HCT116 (cell line): ENCODE data around the gene FAM98B. TPM values are rescaled to one million over a fixed set of nuclear protein-coding genes. Genes with fewer than 3 reads are reported as not detected.

Experiments
- ATAC-seq: fragments of 200-7000 bp; cut with Tn5 transposase; 2 replicates; pipeline ENCODE4 v1.9.1; 2020; ENCODE audit warnings: mild to moderate bottlenecking, moderate library complexity
- BruUV-seq: library from RNA; stranded (reverse); fragments of 400-500 nt; replicated peaks from 2 replicates; lab custom pipeline; 2021; lab: Mats Ljungman, UMichigan
- CTCF ChIA-PET: fragments of 300-600 bp; sonication (Branson Sonifier 250); formaldehyde crosslinking; loops from one replicate; lab custom pipeline; 2021; ENCODE audit warnings: antibody characterized with exemption; lab: Charles Lee
- POLR2A ChIA-PET: fragments of 300-600, 350-600 bp; sonication (Branson Sonifier 250); formaldehyde crosslinking; loops from one replicate; lab custom pipeline; 2021; ENCODE audit warnings: antibody characterized with exemption; lab: Charles Lee
- RAD21 ChIA-PET, 2 experiments: fragments of 300-600 bp; sonication (Branson Sonifier 250); formaldehyde crosslinking; loops; one replicate each; lab custom pipeline; 2023; ENCODE audit warnings: low total read pairs in 2 of 2; ENCODE audit not compliant: uncharacterized antibody in 2 of 2, unreplicated experiment in 2 of 2, low non-redundant PET in 1 of 2; lab: Charles Lee
- DNase-seq: peaks from one replicate; pipeline ENCODE4 v3.0.0-alpha.2; 2010; ENCODE audit warnings: low read depth, low spot score
- H2AFZ ChIP-seq: fragments of 200-600 bp; shearing (Covaris generic), sonication (generic); 2 replicates; pipeline ENCODE4 v1.6.1; 2017; ENCODE audit warnings: low read depth, mixed run types, mixed read lengths, antibody characterized with exemption, low read length; ENCODE audit not compliant: poor library complexity, severe bottlenecking
- H3K27ac ChIP-seq: 2 replicates; pipeline ENCODE4 v1.5.1; 2012; ENCODE audit warnings: low read depth, low read length
- H3K27me3 ChIP-seq: fragments of 200-600 bp; sonication (generic); 2 replicates; pipeline ENCODE4 v1.6.1; 2016; ENCODE audit warnings: mixed run types, low read length, mixed read lengths; ENCODE audit not compliant: insufficient read depth
- H3K36me3 ChIP-seq, 2 experiments: fragments of 200-500 bp in 1 of 2; fragments of 200-600 bp in 1 of 2; sonication (Bioruptor generic) in 1 of 2; sonication (generic) in 1 of 2; 2 replicates each; pipeline versions ENCODE4 v1.5.1 to v1.6.1; 2014 to 2016; ENCODE audit warnings: low read length in 2 of 2, inconsistent platforms in 1 of 2, mixed read lengths in 1 of 2, mixed run types in 1 of 2; ENCODE audit not compliant: insufficient read depth in 2 of 2, control insufficient read depth in 1 of 2
- H3K4me1 ChIP-seq, 2 experiments: fragments of 200-600 bp in 1 of 2; sonication (generic) in 1 of 2; 2 replicates each; pipeline versions ENCODE4 v1.5.1 to v1.6.1; 2012 to 2017; ENCODE audit warnings: low read length in 2 of 2, inconsistent platforms in 1 of 2, mild to moderate bottlenecking in 1 of 2, mixed read lengths in 1 of 2, mixed run types in 1 of 2, moderate library complexity in 1 of 2; ENCODE audit not compliant: insufficient read depth in 2 of 2, control insufficient read depth in 1 of 2
- H3K4me2 ChIP-seq: fragments of 200-600 bp; sonication (generic); 2 replicates; pipeline ENCODE4 v1.6.1; 2017; ENCODE audit warnings: mixed run types, low read length, mixed read lengths
- H3K4me3 ChIP-seq, 2 experiments: fragments of 200-600 bp in 1 of 2; sonication (generic) in 1 of 2; replicated peaks in 1 of 2; 2 replicates each; pipeline ENCODE4 v1.5.1; 2011 to 2016; ENCODE audit warnings: low read length in 2 of 2, control low read depth in 1 of 2, low read depth in 1 of 2, mild to moderate bottlenecking in 1 of 2, mixed read lengths in 1 of 2, mixed run types in 1 of 2
- H3K79me2 ChIP-seq: fragments of 200-600 bp; sonication (generic); 2 replicates; pipeline ENCODE4 v1.6.1; 2017; ENCODE audit warnings: mild to moderate bottlenecking, mixed run types, low read length, moderate library complexity, mixed read lengths; ENCODE audit not compliant: insufficient read depth
- H3K9ac ChIP-seq: fragments of 200-600 bp; sonication (generic); 2 replicates; pipeline ENCODE4 v1.6.1; 2016; ENCODE audit warnings: low read length, mixed read lengths
- H3K9me2 ChIP-seq: fragments of 200-600 bp; sonication (generic), shearing (Covaris generic); 2 replicates; pipeline ENCODE4 v1.6.1; 2017; ENCODE audit warnings: mixed run types, mild to moderate bottlenecking, moderate library complexity; ENCODE audit not compliant: insufficient read depth
- H3K9me3 ChIP-seq, 2 experiments: fragments of 200-500 bp in 1 of 2; fragments of 200-600 bp in 1 of 2; sonication (Bioruptor generic) in 1 of 2; sonication (generic) in 1 of 2; 2 replicates each; pipeline ENCODE4 v1.6.1; 2014 to 2017; ENCODE audit warnings: low read length in 2 of 2, mixed read lengths in 2 of 2, inconsistent platforms in 1 of 2, low read depth in 1 of 2, mild to moderate bottlenecking in 1 of 2, mixed run types in 1 of 2, moderate library complexity in 1 of 2; ENCODE audit not compliant: control insufficient read depth in 1 of 2, insufficient read depth in 1 of 2
- H4K20me1 ChIP-seq: fragments of 200-600 bp; sonication (generic), shearing (Covaris generic); 2 replicates; pipeline ENCODE4 v1.6.1; 2017; ENCODE audit warnings: mixed run types, mild to moderate bottlenecking, moderate library complexity; ENCODE audit not compliant: insufficient read depth
- CEBPB ChIP-seq: IDR thresholded peaks from 2 replicates; pipeline ENCODE4 v1.6.1; 2012; ENCODE audit warnings: low read depth
- EGR1 ChIP-seq: IDR thresholded peaks from 2 replicates; pipeline ENCODE4 v1.6.1; 2012; ENCODE audit warnings: low read depth
- ELF1 ChIP-seq: IDR thresholded peaks from 2 replicates; pipeline ENCODE4 v1.6.1; 2012; ENCODE audit warnings: low read depth, borderline replicate concordance
- EZH2 ChIP-seq: fragments of 200-600 bp; sonication (generic); IDR thresholded peaks from 2 replicates; pipeline ENCODE4 v1.6.1; 2017; ENCODE audit warnings: antibody characterized with exemption, mixed run types
- FOSL1 ChIP-seq: IDR thresholded peaks from 2 replicates; pipeline ENCODE4 v1.6.1; 2012; ENCODE audit warnings: low read depth
- POLR2A ChIP-seq: IDR thresholded peaks from 2 replicates; pipeline ENCODE4 v1.7.0; 2011; ENCODE audit warnings: borderline replicate concordance; ENCODE audit not compliant: insufficient read depth, insufficient read length; ENCODE audit errors: extremely low read depth
- RAD21 ChIP-seq: IDR thresholded peaks from 2 replicates; pipeline ENCODE4 v1.6.1; 2012; ENCODE audit warnings: low read depth, mild to moderate bottlenecking
- SP1 ChIP-seq: IDR thresholded peaks from 2 replicates; pipeline ENCODE4 v1.6.1; 2012; ENCODE audit warnings: low read depth
- SRF ChIP-seq: IDR thresholded peaks from 2 replicates; pipeline ENCODE4 v1.6.1; 2012; ENCODE audit warnings: low read depth
- YY1 ChIP-seq: IDR thresholded peaks from 2 replicates; pipeline ENCODE4 v1.6.1; 2011; ENCODE audit warnings: low read length, low read depth, moderate library complexity, mild to moderate bottlenecking; ENCODE audit not compliant: insufficient replicate concordance; ENCODE audit errors: extremely low read depth
- ZFX ChIP-seq: fragments of 450-650 bp; IDR thresholded peaks from 2 replicates; pipeline ENCODE4 v1.6.1; 2017
- intact Hi-C: fragments of 100-400 bp; cut with micrococcal nuclease; formaldehyde crosslinking; loops from 2 replicates; pipeline ENCODE4 v1.10.0; 2022
- total RNA-seq: library from RNA; stranded (reverse); gene quantifications from one replicate; pipeline ENCODE4 v1.2.1, GENCODE V29; 2021; ENCODE audit not compliant: unreplicated experiment
- TF ChIP-seq, protein P1 (sequence below): IDR thresholded peaks from 2 replicates; pipeline ENCODE4 v1.6.1; 2012

Gene FAM98B
- total RNA-seq, 1 experiment from 2014 or later = 44.3 TPM

DNA sequence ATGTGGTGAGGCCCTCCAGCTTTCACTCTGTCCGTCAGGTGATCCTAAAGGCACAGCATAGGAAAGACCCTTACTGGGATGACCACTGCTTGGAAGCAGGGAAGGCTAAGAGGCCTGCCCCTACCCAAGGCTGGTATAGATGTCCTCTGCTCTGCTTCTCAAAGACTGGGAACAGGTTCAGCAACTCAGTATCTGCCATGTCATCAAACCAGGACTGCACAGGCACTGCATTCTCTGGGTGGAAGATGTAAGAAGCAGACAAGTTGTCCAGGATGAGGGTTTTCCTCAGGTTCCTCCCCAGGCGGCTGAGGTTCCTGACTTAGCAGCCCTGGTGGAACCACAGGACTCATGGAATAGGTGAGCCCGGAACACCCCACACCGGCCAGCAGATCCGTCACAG, 4.7 kb downstream of the FAM98B start (continued):
- TF ChIP-seq SP1 = no peak

DNA sequence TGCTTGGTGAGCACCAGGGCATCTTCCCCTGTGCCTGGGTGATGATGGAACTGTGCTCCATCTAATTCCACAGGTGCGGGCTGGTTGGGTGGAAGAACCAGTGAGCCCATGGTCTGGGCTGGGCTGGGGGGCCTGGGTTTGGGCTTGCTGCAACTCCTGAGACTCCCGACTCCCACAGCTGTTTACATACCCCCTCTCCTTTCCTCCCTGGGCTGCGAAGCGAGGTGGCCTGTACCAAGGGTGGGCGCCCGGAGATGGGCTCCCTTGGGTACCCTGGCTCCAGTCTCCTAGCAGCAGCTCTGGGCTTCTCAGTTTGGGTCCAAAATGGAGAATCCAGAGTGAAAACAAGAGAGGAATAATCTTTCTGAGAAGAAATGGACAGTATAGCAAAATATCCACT, 5.6 kb downstream of the FAM98B start:
- ATAC-seq = no peak
- Histone ChIP-seq H4K20me1 (peaks cover 12% of the 10 kb centered on the region; the same call in 1 of the 2 replicates), H3K4me1 (peaks cover 6 to 7% of the 10 kb centered on the region in 2 experiments; a peak in 2 of 4 replicates), H2AFZ (no peak overlapping the region), H3K9me2 (no peaks in the 10 kb centered on the region), H3K36me3 (no peaks in the 10 kb centered on the region), H3K79me2 (peaks cover 97% of the 10 kb centered on the region), H3K4me2 (no peak overlapping the region), H3K9me3 (no peaks in the 10 kb centered on the region), H3K9ac (no peak overlapping the region), H3K27ac (no peak overlapping the region), H3K4me3 (no peak overlapping the region), H3K27me3 (no peaks in the 10 kb centered on the region)
- BruUV-seq = no TSS peak
- no peak for TF ChIP-seq EZH2
- TF ChIP-seq CEBPB = no peak
- TF ChIP-seq, protein P1, sequence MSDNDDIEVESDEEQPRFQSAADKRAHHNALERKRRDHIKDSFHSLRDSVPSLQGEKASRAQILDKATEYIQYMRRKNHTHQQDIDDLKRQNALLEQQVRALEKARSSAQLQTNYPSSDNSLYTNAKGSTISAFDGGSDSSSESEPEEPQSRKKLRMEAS = no peak
- no peak for TF ChIP-seq YY1
- ChIA-PET POLR2A (no interaction called here), CTCF (no interaction called here), RAD21 (no interaction called here)
- intact Hi-C loops = no loop called here
- DNase-seq = no peak

DNA sequence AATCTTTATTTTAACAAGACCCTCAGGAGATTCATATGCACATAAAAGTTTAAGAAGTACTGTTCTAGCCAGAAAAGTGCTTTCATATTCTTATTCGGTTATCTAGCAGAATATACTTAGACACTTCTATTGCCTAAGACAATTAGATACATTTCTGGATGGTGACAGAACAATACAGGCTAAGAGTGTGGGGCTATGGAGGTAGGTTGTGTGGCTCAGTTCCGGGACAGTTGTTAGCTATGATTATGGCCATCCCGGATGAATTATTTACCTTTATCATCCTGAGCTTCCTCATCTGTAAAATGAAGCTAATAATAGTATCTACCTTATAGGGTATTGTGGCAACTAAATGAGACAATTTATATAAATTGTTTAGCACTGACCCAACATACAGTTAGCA, 6.6 kb downstream of the FAM98B start:
- ATAC-seq (no peak), DNase-seq (no peak)
- no peak overlapping the region for H3K4me3 ChIP-seq
- H4K20me1 ChIP-seq = peaks cover 12% of the 10 kb centered on the region; the same call in 1 of the 2 replicates
- H3K9me2 ChIP-seq = no peaks in the 10 kb centered on the region
- H2AFZ ChIP-seq = no peak overlapping the region
- no TSS peak for BruUV-seq
- no peaks in the 10 kb centered on the region for H3K9me3 ChIP-seq
- 0 out of 4 replicates have a peak, but pooled peaks cover 0 to 2% of the 10 kb centered on the region in 2 experiments for H3K36me3 ChIP-seq
- H3K9ac ChIP-seq = no peak overlapping the region
- RAD21 ChIA-PET = no interaction called here
- no peaks in the 10 kb centered on the region for H3K27me3 ChIP-seq
- intact Hi-C loops = no loop called here
- H3K27ac ChIP-seq = no peak overlapping the region
- H3K79me2 ChIP-seq = peaks cover 96% of the 10 kb centered on the region
- peaks cover under 1% of the 10 kb centered on the region in 2 experiments; a peak in 1 of 4 replicates for H3K4me1 ChIP-seq
- H3K4me2 ChIP-seq = no peak overlapping the region
- CTCF ChIA-PET = interaction anchor here (0.9 to 1.3 kb wide), 3 partner anchors 21 to 230 kb away, joined by 3 to 4 read pairs (median 3); partner anchors contain the start of gene RASGRP1
- POLR2A ChIA-PET = no interaction called here
- no peak for TF ChIP-seq RAD21
- no peak for TF ChIP-seq ELF1
- no peak for TF ChIP-seq SRF
- no peak for TF ChIP-seq EGR1
- TF ChIP-seq, protein P1 = no peak
- no peak for TF ChIP-seq FOSL1
- TF ChIP-seq ZFX = no peak
- TF ChIP-seq CEBPB = no peak
- TF ChIP-seq POLR2A = no peak
